Mucosa of stomach (tissue), 1 donor: ENCODE measurements around the gene FKBP5.
A peak's percentile ranks its signal among the peaks of the same experiment; 100 is the strongest.

Experiments used
- H3K27me3 ChIP-seq: one replicate; pipeline ENCODE4 v1.7.0; 2013; ENCODE audit warnings: mild to moderate bottlenecking, low read length; ENCODE audit not compliant: control insufficient read depth, insufficient read depth
- H3K36me3 ChIP-seq: one replicate; pipeline ENCODE4 v1.7.0; 2013; ENCODE audit warnings: low read length; ENCODE audit not compliant: control insufficient read depth, insufficient read depth
- H3K4me1 ChIP-seq: one replicate; pipeline ENCODE4 v1.7.0; 2013; ENCODE audit warnings: mild to moderate bottlenecking, low read length; ENCODE audit not compliant: control insufficient read depth, insufficient read depth
- H3K4me3 ChIP-seq: one replicate; pipeline ENCODE4 v1.7.0; 2013; ENCODE audit warnings: low read length
- H3K9ac ChIP-seq: one replicate; pipeline ENCODE4 v1.7.0; 2013; ENCODE audit warnings: mild to moderate bottlenecking, low read length, moderate library complexity
- H3K9me3 ChIP-seq: one replicate; pipeline ENCODE4 v1.7.0; 2013; ENCODE audit warnings: mild to moderate bottlenecking, low read length, moderate library complexity; ENCODE audit not compliant: control insufficient read depth
- donor health status: Pancreatic carcinoma.

The FKBP5 gene

DNA sequence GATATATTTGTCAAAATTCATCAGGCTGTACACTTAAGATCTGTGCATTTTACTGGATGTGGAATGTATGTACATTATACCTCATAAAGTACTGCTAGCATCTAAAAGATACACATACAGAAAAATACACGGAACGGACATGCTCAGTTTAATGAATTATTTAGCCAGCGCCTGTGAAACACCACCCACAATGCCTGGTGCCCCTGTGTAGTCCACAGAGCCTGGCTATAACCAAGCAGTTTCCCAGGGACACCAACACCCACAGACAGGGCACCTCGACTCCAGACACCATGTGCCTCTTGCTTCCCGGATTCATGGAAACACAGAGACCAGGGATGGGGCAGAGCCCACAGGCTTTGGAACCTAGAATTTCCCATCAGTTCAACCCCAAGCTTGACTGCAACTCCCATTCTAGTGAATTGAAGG lies 30.7 kb upstream of the FKBP5 start:
- Histone ChIP-seq H3K9ac (peak overlapping the region; percentile 49), H3K9me3 (no peaks in the 10 kb centered on the region), H3K36me3 (no peaks in the 10 kb centered on the region), H3K4me1 (peaks cover 15% of the 10 kb centered on the region), H3K27me3 (no peaks in the 10 kb centered on the region), H3K4me3 (no peak overlapping the region)

DNA sequence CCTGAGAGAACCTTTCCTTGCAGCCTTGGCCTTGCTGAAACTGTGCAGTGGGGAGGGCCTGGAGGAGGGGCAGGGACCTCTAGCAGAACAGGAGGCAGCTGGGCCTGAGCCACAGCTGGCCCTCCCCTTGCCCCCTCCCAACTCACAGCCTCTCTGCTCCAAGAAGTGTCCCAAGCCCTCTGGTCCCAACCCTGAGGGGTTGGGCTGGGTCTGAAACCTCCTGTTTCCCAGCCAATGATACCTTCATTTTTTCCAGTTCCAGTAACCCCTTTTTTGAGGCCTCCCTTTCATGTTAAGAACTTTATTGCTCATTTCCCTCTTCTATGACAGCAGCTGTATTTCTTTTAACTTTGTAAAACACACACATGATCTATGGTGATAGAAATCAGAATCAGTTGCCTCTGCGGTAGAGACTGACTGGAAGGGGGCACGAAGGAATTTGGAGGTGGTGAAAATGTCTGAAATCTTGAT lies 30.2 kb upstream of the FKBP5 start:
- peak overlapping the region; percentile 49 for H3K9ac ChIP-seq
- no peaks in the 10 kb centered on the region for H3K36me3 ChIP-seq
- H3K4me3 ChIP-seq = no peak overlapping the region
- H3K27me3 ChIP-seq = no peaks in the 10 kb centered on the region
- peaks cover 13% of the 10 kb centered on the region for H3K4me1 ChIP-seq
- H3K9me3 ChIP-seq = no peaks in the 10 kb centered on the region

DNA sequence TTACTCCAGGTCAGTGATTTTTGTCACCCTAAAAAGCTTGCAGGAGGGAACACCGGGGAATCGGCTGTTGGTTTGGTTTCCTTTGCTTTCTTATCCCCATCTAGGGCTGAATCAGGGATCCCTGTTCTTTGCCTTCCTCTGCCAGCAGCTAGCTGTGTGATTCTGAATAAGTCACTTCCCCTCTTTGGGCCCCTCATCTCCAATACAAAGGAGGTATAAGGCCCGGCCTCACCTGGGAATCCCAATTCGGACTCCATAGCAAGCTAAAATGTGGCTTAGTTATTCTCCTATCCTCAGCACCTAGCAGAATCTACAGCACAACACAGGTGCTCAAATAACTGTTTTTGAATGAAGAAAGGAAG lies 29.6 kb upstream of the FKBP5 start:
- Histone ChIP-seq H3K4me3 (no peak overlapping the region), H3K4me1 (peaks cover 8% of the 10 kb centered on the region), H3K9me3 (no peaks in the 10 kb centered on the region), H3K27me3 (no peaks in the 10 kb centered on the region), H3K36me3 (no peaks in the 10 kb centered on the region), H3K9ac (peak overlapping the region; percentile 49)

DNA sequence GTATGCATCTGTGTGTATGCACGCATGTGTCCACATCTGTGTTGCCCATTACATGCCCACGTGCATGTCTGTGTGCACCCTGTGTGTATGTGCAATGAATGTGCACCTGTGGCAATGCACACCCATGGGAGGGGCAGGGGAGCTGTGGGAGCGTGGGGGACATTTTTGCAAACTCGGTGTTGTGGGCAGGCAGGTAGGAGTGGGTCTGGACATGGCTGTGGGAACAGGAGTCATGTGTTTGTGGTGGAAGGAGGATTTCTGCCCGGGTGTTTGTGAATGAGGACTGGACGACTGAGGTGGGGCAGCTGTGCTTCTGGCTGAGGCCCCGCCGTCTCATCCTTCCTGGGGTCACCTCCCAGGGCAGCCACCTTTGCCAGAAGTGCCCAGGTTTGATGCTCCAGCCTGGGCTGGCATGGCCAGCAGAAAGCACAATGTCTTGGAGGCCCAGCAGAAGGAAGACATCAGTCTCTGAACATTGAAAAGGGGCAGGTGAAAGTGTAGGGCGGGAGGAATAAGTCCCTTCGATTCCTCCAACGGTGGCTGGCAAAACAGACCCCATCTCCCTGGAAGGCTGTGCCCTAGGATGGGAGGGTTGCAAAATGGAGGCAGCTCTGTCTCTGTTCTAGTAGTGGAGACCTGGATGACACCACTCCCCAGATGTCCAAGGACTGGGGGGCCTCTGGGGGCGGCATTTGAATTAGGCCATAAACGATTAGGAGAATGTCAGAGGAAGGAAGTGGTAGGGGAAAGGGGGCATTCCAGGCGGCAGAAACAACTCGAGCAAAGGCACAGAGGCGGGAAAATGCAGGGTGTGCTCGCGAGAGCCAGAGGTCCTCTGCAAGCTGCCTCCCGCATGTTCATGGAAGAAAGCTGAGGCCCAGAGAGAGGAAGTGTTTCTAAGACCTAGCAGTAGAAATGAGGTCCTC lies 29.0 kb upstream of the FKBP5 start:
- H3K36me3 ChIP-seq = no peaks in the 10 kb centered on the region
- no peaks in the 10 kb centered on the region for H3K27me3 ChIP-seq
- H3K4me1 ChIP-seq = peaks cover 7% of the 10 kb centered on the region
- H3K9me3 ChIP-seq = no peaks in the 10 kb centered on the region
- no peak overlapping the region for H3K4me3 ChIP-seq
- H3K9ac ChIP-seq = peak overlapping the region; percentile 49

DNA sequence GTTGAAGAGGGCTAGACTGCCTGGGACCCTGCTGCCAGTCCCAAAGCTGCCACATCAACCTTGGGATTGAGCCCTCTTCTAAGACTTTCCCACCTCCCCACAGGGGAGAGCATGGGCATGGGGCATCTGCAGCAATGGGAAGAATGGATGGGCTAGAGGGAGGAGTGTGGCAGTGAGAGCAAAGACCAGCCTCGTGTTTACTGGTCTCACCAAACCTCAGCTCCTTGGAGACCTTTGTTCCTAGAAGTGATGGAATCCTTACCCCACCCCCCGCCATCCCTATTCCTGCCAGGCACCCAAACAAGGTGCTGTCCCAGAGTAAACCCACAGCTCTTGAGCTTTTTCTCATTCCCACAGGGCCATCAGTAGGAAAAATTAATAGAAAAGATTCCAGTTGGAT lies 28.1 kb upstream of the FKBP5 start:
- no peaks in the 10 kb centered on the region for H3K36me3 ChIP-seq
- H3K4me3 ChIP-seq = no peak overlapping the region
- H3K27me3 ChIP-seq = no peaks in the 10 kb centered on the region
- H3K4me1 ChIP-seq = no peaks in the 10 kb centered on the region
- no peak overlapping the region for H3K9ac ChIP-seq
- no peaks in the 10 kb centered on the region for H3K9me3 ChIP-seq

DNA sequence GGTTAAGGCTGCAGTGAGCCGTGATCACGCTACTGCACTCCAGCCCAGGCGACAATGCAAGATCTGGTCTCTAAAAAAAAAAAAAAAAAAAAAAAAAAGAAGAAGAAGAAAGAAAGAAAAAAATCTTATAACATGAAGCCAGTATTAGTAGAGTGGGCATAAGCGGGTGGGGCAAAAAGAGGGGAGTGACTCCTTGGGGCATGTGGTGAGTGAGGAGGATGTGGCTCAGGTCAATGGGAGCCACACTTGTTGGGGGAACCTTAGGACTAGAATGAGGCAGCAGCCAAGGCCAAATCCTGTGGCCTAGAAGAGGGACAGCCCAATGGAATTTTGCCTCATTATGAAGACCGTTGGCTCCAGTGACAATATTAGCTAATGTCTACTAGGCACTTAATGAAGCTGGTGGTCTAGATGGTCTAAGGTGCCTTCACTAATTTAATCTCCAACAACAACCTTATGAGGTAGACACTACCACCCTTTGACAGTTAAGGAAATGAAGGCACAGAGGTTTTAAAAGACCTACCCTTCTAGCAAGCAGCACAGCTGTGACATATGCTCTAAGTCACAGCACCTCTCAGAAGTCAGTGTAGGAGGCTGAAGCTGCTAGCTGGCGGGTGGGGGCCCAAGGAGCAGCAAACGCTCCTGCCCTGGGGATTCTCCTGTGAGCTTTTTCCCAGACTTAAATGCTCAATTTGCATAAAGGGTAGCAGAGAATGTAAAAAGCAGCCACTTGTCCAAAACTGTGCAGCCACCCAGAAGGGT lies 24.5 kb upstream of the FKBP5 start:
- H3K4me3 ChIP-seq = no peak overlapping the region
- no peaks in the 10 kb centered on the region for H3K36me3 ChIP-seq
- H3K4me1 ChIP-seq = no peaks in the 10 kb centered on the region
- no peaks in the 10 kb centered on the region for H3K27me3 ChIP-seq
- no peaks in the 10 kb centered on the region for H3K9me3 ChIP-seq
- H3K9ac ChIP-seq = no peak overlapping the region

DNA sequence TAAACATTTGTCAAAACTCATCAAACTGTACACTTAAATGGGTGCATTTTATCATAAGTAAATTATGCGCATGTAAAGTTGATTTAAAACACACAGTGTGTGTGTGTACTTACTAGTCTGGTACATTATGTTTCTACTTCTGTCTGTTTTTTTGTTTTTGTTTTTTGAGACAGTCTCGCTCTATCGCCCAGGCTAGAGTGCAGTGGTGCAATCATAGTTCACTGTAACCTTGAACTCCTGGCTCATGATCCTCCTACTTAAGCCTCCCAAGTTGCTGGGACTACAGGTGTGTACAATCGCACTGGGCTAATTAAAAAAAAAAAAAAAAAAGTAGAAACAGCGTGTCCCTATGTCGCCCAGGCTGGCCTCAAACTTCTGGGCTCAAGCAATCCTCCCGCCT lies 23.0 kb upstream of the FKBP5 start:
- H3K9me3 ChIP-seq = no peaks in the 10 kb centered on the region
- H3K9ac ChIP-seq = no peak overlapping the region
- no peaks in the 10 kb centered on the region for H3K4me1 ChIP-seq
- no peaks in the 10 kb centered on the region for H3K36me3 ChIP-seq
- H3K4me3 ChIP-seq = no peak overlapping the region
- no peaks in the 10 kb centered on the region for H3K27me3 ChIP-seq

DNA sequence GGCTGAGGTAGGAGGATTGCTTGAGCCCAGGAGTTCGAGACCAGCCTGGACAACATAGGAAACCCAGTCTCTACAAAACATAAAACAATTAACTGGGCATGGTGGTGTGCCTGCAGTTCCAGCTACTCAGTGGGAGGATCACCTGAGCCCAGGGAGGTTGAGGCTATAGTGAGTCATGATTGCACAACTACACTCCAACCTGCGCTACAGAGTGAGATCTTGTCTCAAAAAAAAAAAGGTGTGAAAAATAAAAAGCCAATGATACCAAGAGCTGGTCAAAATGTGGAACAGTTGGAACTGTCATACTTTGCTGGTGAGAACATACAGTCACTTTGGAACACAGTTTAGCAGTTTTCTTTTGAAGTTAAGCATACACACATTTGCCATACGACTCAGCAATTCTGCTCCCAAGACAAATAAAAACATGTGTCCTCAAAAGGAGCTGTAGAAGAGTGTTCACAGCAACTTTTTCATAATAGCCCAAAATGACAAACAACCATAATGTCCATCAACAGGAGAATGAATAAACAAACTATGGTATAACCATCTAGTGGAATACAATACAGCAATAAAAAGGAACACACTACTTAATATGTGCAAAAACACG lies 21.6 kb upstream of the FKBP5 start:
- H3K4me1 ChIP-seq = no peaks in the 10 kb centered on the region
- H3K27me3 ChIP-seq = no peaks in the 10 kb centered on the region
- no peaks in the 10 kb centered on the region for H3K36me3 ChIP-seq
- H3K9ac ChIP-seq = no peak overlapping the region
- H3K4me3 ChIP-seq = no peak overlapping the region
- no peaks in the 10 kb centered on the region for H3K9me3 ChIP-seq

DNA sequence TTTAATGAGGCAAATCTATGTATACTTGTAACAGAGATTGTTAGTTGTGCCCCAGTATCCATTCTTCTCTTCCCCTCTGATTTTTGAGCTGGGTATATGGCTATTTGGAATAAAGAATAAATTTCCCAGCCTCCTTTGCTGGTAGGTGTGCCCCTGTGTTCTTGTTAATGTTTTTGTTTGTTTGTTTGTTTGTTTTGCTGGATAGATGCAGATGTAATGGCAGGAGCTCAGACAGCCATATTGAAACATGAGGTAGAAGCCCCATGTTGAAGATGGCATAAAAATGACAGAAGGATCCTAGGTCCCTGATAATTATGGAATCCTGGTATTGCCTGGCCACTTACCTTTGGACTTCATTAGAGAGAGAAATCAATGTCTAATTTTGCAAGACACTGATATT lies 19.9 kb upstream of the FKBP5 start:
- H3K9ac ChIP-seq = no peak overlapping the region
- H3K27me3 ChIP-seq = no peaks in the 10 kb centered on the region
- no peak overlapping the region for H3K4me3 ChIP-seq
- no peaks in the 10 kb centered on the region for H3K4me1 ChIP-seq
- no peaks in the 10 kb centered on the region for H3K9me3 ChIP-seq
- H3K36me3 ChIP-seq = no peaks in the 10 kb centered on the region

DNA sequence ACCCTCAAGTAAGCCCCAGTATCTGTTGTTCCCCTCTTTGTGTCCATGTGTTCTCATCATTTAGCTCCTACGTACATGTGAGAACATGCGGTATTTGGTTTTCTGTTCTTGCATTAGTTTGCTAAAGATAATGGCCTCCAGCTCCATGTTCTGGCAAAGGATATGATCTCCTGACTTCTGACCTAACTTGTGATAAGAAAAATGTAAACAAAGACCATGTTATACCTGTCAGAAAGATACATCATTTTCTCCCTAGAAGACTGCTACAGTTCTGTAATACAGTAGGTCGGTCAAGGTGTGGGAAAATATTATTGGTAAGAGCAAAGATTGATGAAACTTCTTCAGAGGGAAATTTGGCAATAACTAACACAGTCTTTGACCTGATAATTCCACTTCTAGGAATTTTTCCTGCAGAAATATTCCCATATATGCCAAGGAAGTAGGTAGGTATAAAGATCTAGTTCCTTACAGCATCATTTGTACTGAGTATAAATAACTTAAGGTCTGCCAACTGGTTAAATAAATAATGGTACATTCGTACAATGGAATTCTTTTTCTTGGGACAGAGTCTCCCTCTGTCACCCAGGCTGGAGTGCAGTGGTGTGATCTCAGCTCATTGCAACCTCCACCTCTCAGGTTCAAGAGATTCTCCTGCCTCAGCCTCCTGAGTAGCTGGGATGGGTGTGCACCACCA lies 19.1 kb upstream of the FKBP5 start:
- Histone ChIP-seq H3K4me1 (no peaks in the 10 kb centered on the region), H3K36me3 (no peaks in the 10 kb centered on the region), H3K27me3 (no peaks in the 10 kb centered on the region), H3K9me3 (no peaks in the 10 kb centered on the region), H3K4me3 (no peak overlapping the region), H3K9ac (no peak overlapping the region)

DNA sequence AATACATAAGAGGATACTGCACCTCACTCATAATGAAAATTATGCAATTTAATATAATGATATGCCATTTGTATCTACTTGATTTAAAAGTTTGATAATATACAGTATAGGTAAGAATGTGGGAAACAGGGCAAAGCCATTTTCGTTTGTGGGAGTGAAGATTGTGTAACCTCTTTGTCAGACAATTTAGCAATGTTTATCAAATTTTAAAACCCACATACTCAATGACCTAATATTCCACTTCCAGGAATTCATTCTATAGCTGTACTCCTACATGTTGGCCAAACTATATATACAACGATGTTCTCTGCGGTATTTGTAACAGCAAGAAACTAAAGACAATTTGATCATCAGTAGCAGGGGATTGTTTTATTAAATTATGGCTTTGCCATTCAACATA lies 17.8 kb upstream of the FKBP5 start:
- no peak overlapping the region for H3K4me3 ChIP-seq
- H3K9ac ChIP-seq = no peak overlapping the region
- H3K4me1 ChIP-seq = no peaks in the 10 kb centered on the region
- H3K9me3 ChIP-seq = no peaks in the 10 kb centered on the region
- H3K27me3 ChIP-seq = no peaks in the 10 kb centered on the region
- H3K36me3 ChIP-seq = no peaks in the 10 kb centered on the region
